Measurements from ENCODE around the gene ALDH2. TPM values are rescaled to one million over a fixed set of nuclear protein-coding genes. Genes with fewer than 3 reads are reported as not detected.
"Not testable (repeated sequence)": the region's sequence is repeated elsewhere in the genome, so short reads cannot be mapped to it uniquely, and the experiment has no call there.

Gene ALDH2
- polyA plus RNA-seq, 4 donors: 125 to 237 (median 185) TPM

GRCh38 chr12:111826316-111826715 is 59.6 kb downstream of the ALDH2 start:
- FAIRE-seq (no peak), DNase-seq (no peak)
- 77 to 81% (median 79%) methylated on average over 3 of the region's 3 CpGs for WGBS, 3 donors
- no peak overlapping the region for H3K27ac ChIP-seq (ENCODE audit: low read depth in 1 of 3, low read length in 2 of 3)
- no peaks in the 10 kb centered on the region for H3K36me3 ChIP-seq (ENCODE audit: control insufficient read depth in 3 of 3, insufficient read depth in 2 of 3, low read depth in 1 of 3, low read length in 3 of 3)
- no peaks in the 10 kb centered on the region for H3K4me1 ChIP-seq (ENCODE audit: control insufficient read depth in 3 of 3, insufficient read depth in 2 of 3, low read depth in 1 of 3, low read length in 2 of 3)
- no peaks in the 10 kb centered on the region for H3K27me3 ChIP-seq (ENCODE audit: control insufficient read depth in 3 of 3, insufficient read depth in 3 of 3, low read length in 3 of 3)
- H3K4me3 ChIP-seq (ENCODE audit: low read depth in 1 of 3, low read length in 3 of 3): no peak overlapping the region
- H3K9me3 ChIP-seq (ENCODE audit: control insufficient read depth in 2 of 2, insufficient read depth in 1 of 2, low read depth in 1 of 2, low read length in 1 of 2): no peaks in the 10 kb centered on the region

GRCh38 chr12:111826992-111827391 is 60.3 kb downstream of the ALDH2 start:
- no peak overlapping the region for H3K27ac ChIP-seq (ENCODE audit: low read depth in 1 of 3, low read length in 2 of 3)
- DNase-seq (no peak), FAIRE-seq (no peak)
- no peaks in the 10 kb centered on the region for H3K27me3 ChIP-seq (ENCODE audit: control insufficient read depth in 3 of 3, insufficient read depth in 3 of 3, low read length in 3 of 3)
- H3K4me3 ChIP-seq (ENCODE audit: low read depth in 1 of 3, low read length in 3 of 3): no peak overlapping the region
- no peaks in the 10 kb centered on the region for H3K9me3 ChIP-seq (ENCODE audit: control insufficient read depth in 2 of 2, insufficient read depth in 1 of 2, low read depth in 1 of 2, low read length in 1 of 2)
- H3K4me1 ChIP-seq (ENCODE audit: control insufficient read depth in 3 of 3, insufficient read depth in 2 of 3, low read depth in 1 of 3, low read length in 2 of 3): no peaks in the 10 kb centered on the region
- no peaks in the 10 kb centered on the region for H3K36me3 ChIP-seq (ENCODE audit: control insufficient read depth in 3 of 3, insufficient read depth in 2 of 3, low read depth in 1 of 3, low read length in 3 of 3)
- WGBS, 3 donors: 63 to 79% (median 65%) methylated on average over 2 of the region's 2 CpGs

- Histone ChIP-seq H3K27me3 (ENCODE audit: control insufficient read depth in 3 of 3, insufficient read depth in 3 of 3, low read length in 3 of 3) (no peaks in the 10 kb centered on the region), H3K27ac (ENCODE audit: low read depth in 1 of 3, low read length in 2 of 3) (no peak overlapping the region), H3K4me3 (ENCODE audit: low read depth in 1 of 3, low read length in 3 of 3) (no peak overlapping the region), H3K4me1 (ENCODE audit: control insufficient read depth in 3 of 3, insufficient read depth in 2 of 3, low read depth in 1 of 3, low read length in 2 of 3) (no peaks in the 10 kb centered on the region), H3K36me3 (ENCODE audit: control insufficient read depth in 3 of 3, insufficient read depth in 2 of 3, low read depth in 1 of 3, low read length in 3 of 3) (no peaks in the 10 kb centered on the region), H3K9me3 (ENCODE audit: control insufficient read depth in 2 of 2, insufficient read depth in 1 of 2, low read depth in 1 of 2, low read length in 1 of 2) (no peaks in the 10 kb centered on the region)
- WGBS, 3 donors: 80 to 88% (median 87%) methylated on average over 4 of the region's 4 CpGs
- DNase-seq (no peak), FAIRE-seq (no peak)
Measured at GRCh38 chr12:111827907-111828306, 61.2 kb downstream of the ALDH2 start.

- no peak overlapping the region for H3K4me3 ChIP-seq (ENCODE audit: low read depth in 1 of 3, low read length in 3 of 3)
- 81 to 83% (median 83%) methylated on average over 8 of the region's 8 CpGs for WGBS, 3 donors
- no peak for FAIRE-seq
- H3K27me3 ChIP-seq (ENCODE audit: control insufficient read depth in 3 of 3, insufficient read depth in 3 of 3, low read length in 3 of 3): no peaks in the 10 kb centered on the region
- H3K27ac ChIP-seq (ENCODE audit: low read depth in 1 of 3, low read length in 2 of 3): no peak overlapping the region
- no peaks in the 10 kb centered on the region for H3K4me1 ChIP-seq (ENCODE audit: control insufficient read depth in 3 of 3, insufficient read depth in 2 of 3, low read depth in 1 of 3, low read length in 2 of 3)
- H3K9me3 ChIP-seq (ENCODE audit: control insufficient read depth in 2 of 2, insufficient read depth in 1 of 2, low read depth in 1 of 2, low read length in 1 of 2): no peaks in the 10 kb centered on the region
- DNase-seq: no peak
- H3K36me3 ChIP-seq (ENCODE audit: control insufficient read depth in 3 of 3, insufficient read depth in 2 of 3, low read depth in 1 of 3, low read length in 3 of 3): no peaks in the 10 kb centered on the region
Measured at GRCh38 chr12:111828338-111828979, 61.7 kb downstream of the ALDH2 start.

- not testable (repeated sequence) for H3K4me3 ChIP-seq (ENCODE audit: low read depth in 1 of 3, low read length in 3 of 3); DNase-seq; H3K27me3 ChIP-seq (ENCODE audit: control insufficient read depth in 3 of 3, insufficient read depth in 3 of 3, low read length in 3 of 3); FAIRE-seq; H3K36me3 ChIP-seq (ENCODE audit: control insufficient read depth in 3 of 3, insufficient read depth in 2 of 3, low read depth in 1 of 3, low read length in 3 of 3); H3K9me3 ChIP-seq (ENCODE audit: control insufficient read depth in 2 of 2, insufficient read depth in 1 of 2, low read depth in 1 of 2, low read length in 1 of 2); H3K27ac ChIP-seq (ENCODE audit: low read depth in 1 of 3, low read length in 2 of 3); H3K4me1 ChIP-seq (ENCODE audit: control insufficient read depth in 3 of 3, insufficient read depth in 2 of 3, low read depth in 1 of 3, low read length in 2 of 3)
- 74 to 92% (median 87%) methylated on average over 3 of the region's 3 CpGs for WGBS, 3 donors
Measured at GRCh38 chr12:111829635-111830034, 62.9 kb downstream of the ALDH2 start.

- not testable (repeated sequence) for H3K27me3 ChIP-seq (ENCODE audit: control insufficient read depth in 3 of 3, insufficient read depth in 3 of 3, low read length in 3 of 3); H3K4me1 ChIP-seq (ENCODE audit: control insufficient read depth in 3 of 3, insufficient read depth in 2 of 3, low read depth in 1 of 3, low read length in 2 of 3); H3K9me3 ChIP-seq (ENCODE audit: control insufficient read depth in 2 of 2, insufficient read depth in 1 of 2, low read depth in 1 of 2, low read length in 1 of 2); DNase-seq; H3K4me3 ChIP-seq (ENCODE audit: low read depth in 1 of 3, low read length in 3 of 3); H3K27ac ChIP-seq (ENCODE audit: low read depth in 1 of 3, low read length in 2 of 3); FAIRE-seq; H3K36me3 ChIP-seq (ENCODE audit: control insufficient read depth in 3 of 3, insufficient read depth in 2 of 3, low read depth in 1 of 3, low read length in 3 of 3)
- 64 to 69% (median 64%) methylated on average over 22 of the region's 22 CpGs for WGBS, 3 donors
Measured at GRCh38 chr12:111834740-111835386, 68.1 kb downstream of the ALDH2 start.

- H3K4me3 ChIP-seq (ENCODE audit: low read depth in 1 of 3, low read length in 3 of 3); H3K36me3 ChIP-seq (ENCODE audit: control insufficient read depth in 3 of 3, insufficient read depth in 2 of 3, low read depth in 1 of 3, low read length in 3 of 3); H3K9me3 ChIP-seq (ENCODE audit: control insufficient read depth in 2 of 2, insufficient read depth in 1 of 2, low read depth in 1 of 2, low read length in 1 of 2); H3K4me1 ChIP-seq (ENCODE audit: control insufficient read depth in 3 of 3, insufficient read depth in 2 of 3, low read depth in 1 of 3, low read length in 2 of 3); H3K27me3 ChIP-seq (ENCODE audit: control insufficient read depth in 3 of 3, insufficient read depth in 3 of 3, low read length in 3 of 3); FAIRE-seq; H3K27ac ChIP-seq (ENCODE audit: low read depth in 1 of 3, low read length in 2 of 3); DNase-seq: not testable (repeated sequence)
- WGBS, 3 donors: 91 to 98% (median 97%) methylated on average over 25 to 28 of the region's 28 CpGs
Measured at GRCh38 chr12:111835531-111836181, 68.9 kb downstream of the ALDH2 start.

- FAIRE-seq: no peak
- H3K27me3 ChIP-seq (ENCODE audit: control insufficient read depth in 3 of 3, insufficient read depth in 3 of 3, low read length in 3 of 3): no peaks in the 10 kb centered on the region
- H3K4me1 ChIP-seq (ENCODE audit: control insufficient read depth in 3 of 3, insufficient read depth in 2 of 3, low read depth in 1 of 3, low read length in 2 of 3): peaks cover 3 to 5% (median 4%) of the 10 kb centered on the region in 3 donors
- 85 to 94% (median 88%) methylated on average over 3 of the region's 3 CpGs for WGBS, 3 donors
- H3K4me3 ChIP-seq (ENCODE audit: low read depth in 1 of 3, low read length in 3 of 3): no peak overlapping the region
- peaks cover 0 to 10% (median 3%) of the 10 kb centered on the region in 3 donors for H3K36me3 ChIP-seq (ENCODE audit: control insufficient read depth in 3 of 3, insufficient read depth in 2 of 3, low read depth in 1 of 3, low read length in 3 of 3)
- no peak overlapping the region for H3K27ac ChIP-seq (ENCODE audit: low read depth in 1 of 3, low read length in 2 of 3)
- no peaks in the 10 kb centered on the region for H3K9me3 ChIP-seq (ENCODE audit: control insufficient read depth in 2 of 2, insufficient read depth in 1 of 2, low read depth in 1 of 2, low read length in 1 of 2)
- no peak for DNase-seq
Measured at GRCh38 chr12:111838353-111838752, 71.6 kb downstream of the ALDH2 start.
